NCI-H345 treated with DMSO at 0.1 percent for 48 hours (cell line): ENCODE data around the gene SRPK2.

Experiments
- DNase-seq: peaks from one replicate; lab custom pipeline; 2025; ENCODE audit not compliant: unreplicated experiment; lab: John Stamatoyannopoulos, UW

Gene SRPK2

GRCh38 chr7:105141068-105141467 lies 247.7 kb downstream of the SRPK2 start:
- DNase-seq = no peak

DNA sequence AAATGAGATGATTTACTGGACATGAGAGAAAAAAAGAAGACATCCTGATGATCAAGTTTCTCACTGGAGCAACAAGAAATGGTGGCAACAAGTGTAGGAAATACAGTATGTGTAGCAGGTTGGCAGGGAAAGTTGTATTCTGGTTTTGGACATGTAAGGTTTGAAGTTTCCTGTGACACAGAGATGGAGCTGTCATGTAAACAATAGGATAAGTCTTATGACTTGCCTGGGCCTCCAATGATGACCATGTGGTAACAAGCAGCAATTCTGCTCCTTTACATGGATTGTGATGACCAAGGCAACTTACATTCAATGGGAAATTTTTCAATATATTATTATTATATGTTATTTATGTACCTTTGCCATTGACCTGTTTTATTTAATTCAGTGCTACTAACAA lies 249.3 kb downstream of the SRPK2 start:
- no peak for DNase-seq

GRCh38 chr7:105137898-105138297 lies 250.8 kb downstream of the SRPK2 start:
- no peak for DNase-seq

- DNase-seq = no peak
Measured at GRCh38 chr7:105136221-105136620, 252.5 kb downstream of the SRPK2 start.

- no peak for DNase-seq
Measured at GRCh38 chr7:105133986-105134655, 254.6 kb downstream of the SRPK2 start.

DNA sequence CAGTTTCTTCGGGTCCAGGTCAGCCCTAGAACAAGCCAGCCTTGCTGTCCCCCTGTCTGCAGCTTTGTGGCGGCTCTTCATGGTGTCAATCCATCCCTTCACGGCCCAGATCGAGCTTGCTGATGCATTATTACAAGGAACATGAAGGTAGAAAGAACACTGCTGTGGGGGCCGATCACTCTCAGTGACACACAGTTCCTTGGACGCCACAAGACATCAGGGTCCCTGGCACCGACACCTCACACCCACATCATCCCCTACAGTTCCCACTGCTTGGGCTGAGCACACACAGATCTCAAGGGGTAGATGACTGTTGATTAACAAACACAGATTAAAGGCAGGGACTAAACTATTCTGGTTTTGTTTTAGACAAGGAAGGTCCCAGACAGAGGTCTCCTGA lies 255.4 kb downstream of the SRPK2 start:
- DNase-seq = no peak

DNA sequence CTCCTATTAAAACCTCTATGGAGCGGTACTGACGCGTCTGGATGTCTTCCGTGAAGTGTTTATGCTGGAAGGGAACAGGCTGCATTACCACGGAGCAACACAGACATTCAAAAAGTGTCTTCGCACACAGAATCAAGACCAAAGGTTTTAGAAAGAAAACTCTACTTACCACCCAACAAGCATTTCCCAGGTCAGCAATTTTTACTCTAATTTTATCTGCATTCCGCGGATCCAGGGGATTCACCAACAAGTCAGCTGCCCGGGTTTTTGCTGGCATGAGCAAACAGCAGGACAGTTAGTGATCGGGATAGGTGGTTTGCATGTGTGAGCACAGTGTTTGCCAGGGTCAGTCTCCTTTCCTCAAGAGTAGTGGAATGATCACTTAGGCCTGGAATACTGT lies 255.9 kb downstream of the SRPK2 start:
- no peak for DNase-seq

DNA sequence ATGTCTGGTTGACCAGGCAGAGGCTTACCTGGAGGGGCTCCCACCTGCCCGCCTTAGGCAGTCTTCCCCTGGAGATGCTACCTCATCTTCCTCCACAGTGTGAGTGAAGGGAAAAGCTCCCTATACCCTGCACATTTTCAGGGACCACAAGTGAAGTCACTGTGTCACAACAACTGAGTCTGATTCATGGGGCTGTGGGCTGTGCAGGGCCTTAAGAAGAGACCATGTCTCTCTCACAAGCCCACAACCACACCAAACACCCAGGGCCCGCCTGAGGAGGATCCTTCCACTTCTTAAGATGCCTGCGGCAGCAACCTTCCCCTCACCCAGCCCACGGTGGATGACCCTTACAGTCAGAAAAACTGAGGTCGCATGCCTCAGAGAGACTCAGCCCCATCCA lies 256.4 kb downstream of the SRPK2 start:
- no peak for DNase-seq

DNA sequence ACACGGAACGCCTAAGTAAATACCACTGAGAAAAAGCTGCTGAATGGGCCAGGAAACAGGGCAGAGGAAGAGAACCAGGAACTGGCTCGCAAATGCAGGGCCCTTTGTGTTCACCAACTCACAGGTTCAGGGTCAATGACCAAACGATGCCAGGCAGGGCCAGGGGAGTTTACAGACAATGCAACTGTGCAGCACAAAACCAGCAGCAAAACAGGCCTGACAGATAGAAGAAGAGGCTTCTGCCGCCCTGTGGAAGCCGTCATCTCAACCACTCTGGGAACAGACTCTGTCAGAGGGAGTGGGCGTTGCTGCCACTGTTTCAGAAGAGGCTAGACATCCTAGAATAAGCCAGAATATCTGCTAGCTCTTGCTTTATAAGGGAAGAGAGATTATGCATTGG lies 256.8 kb downstream of the SRPK2 start:
- DNase-seq = no peak

- no peak for DNase-seq
Measured at GRCh38 chr7:105131033-105131656, 257.6 kb downstream of the SRPK2 start.

- DNase-seq = no peak
Measured at GRCh38 chr7:105130580-105130979, 258.1 kb downstream of the SRPK2 start.

- DNase-seq = no peak
Measured at GRCh38 chr7:105130048-105130447, 258.7 kb downstream of the SRPK2 start.

DNA sequence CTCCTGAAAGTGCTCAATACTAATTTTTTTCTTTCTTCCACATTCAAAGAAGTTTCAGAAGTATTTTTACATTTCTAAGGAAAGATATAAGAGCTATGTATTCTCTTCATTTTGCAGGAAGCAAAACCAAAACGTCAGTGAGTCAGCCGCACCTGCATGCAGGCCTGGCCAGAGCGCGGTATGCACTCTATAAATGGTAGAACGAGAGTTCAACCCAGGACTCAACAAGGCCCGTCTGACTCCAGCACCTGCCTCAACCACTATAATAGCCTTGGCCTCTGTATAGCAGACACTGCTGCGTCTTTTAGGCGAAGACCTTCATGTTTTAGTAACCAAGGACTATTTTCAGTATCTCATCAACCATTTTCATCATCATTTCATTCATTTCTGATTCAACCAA lies 261.5 kb downstream of the SRPK2 start:
- no peak for DNase-seq

GRCh38 chr7:105126436-105126975 lies 262.2 kb downstream of the SRPK2 start:
- DNase-seq = no peak

- DNase-seq = no peak
Measured at GRCh38 chr7:105125745-105126144, 263.0 kb downstream of the SRPK2 start.

DNA sequence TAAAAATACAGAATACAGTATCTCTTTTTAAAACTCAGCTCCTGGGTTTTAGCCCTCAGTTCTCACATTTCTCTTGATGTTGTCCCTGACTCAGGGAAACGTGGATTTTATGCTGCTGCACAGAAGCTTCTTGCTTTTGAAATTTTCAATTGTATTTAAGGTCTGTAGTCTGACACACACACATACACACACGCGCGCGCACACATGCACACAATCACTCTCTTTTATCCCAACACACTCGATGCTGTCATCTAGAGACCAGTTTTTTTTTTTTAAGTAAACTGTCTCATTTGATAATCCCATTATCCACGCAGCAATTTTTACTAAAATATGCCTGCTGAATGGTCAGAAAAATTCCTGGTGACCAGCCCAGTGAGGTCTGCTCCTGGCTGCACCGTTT lies 266.1 kb downstream of the SRPK2 start:
- no peak for DNase-seq

DNA sequence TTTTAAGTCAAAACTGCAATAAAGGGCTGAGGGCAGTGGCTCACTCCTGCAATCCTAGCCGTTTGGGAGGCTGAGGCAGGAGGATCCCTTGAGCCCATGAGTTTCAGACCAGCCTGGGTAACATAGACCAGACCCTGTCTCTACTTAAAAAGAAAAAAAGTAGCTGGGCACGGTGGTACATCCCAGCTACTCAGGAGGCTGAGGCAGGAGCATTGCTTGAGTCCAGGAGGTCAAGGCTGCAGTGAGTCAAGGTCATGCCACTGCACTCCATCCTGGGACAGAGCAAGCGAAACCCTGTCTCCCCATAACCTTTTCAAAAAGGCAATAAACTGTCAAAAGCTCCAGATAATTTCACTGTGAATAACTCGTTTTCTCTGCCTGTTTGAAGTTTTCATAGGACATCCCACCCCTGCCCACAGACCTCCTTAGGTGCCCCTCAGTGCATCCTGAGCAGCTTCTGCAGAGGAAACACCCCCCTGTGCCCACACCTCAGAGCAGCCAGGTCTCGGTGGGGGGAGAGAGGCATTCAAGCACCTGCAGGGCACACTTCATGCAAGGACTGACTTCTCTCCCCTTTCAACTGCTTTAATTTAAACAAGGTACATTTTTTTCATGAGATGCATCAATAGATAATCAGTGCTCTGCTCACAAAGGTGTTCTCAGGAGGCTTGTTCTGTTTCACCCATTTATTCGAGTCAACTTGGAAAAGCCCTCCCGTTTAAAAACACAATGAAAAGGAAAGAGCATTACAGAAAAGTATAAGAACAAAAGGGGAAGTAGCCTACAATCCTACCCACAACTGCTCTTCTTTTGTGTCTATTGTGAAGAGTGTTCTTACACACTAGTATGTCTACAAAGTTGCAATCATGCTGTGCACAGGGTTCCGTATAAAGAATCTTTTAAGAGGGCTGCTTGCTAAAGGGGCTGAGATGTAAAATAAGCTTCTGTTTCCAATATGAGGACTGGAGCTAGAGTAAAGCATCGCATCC lies 269.8 kb downstream of the SRPK2 start:
- DNase-seq = no peak

GRCh38 chr7:105112440-105113418 lies 276.0 kb downstream of the SRPK2 start:
- DNase-seq = no peak

DNA sequence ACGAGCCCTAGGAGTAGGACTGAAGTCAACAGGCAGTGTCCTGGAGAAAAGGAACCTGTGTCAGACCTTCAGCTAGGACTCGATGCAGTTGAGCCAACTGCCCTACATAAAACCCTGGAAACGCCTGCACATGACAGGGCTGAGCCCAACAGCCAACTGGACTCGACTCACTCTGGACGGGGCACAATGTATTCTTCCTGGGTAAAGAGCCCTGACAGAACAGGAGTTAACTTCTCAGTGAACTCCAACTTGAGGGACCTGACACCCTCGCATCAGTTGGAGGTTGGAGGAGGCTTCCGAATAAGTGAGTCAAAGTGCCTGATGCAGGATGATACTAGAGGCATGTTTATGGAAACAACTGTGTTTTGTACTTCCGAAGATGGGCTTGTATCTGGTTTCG lies 281.3 kb downstream of the SRPK2 start:
- DNase-seq = no peak

DNA sequence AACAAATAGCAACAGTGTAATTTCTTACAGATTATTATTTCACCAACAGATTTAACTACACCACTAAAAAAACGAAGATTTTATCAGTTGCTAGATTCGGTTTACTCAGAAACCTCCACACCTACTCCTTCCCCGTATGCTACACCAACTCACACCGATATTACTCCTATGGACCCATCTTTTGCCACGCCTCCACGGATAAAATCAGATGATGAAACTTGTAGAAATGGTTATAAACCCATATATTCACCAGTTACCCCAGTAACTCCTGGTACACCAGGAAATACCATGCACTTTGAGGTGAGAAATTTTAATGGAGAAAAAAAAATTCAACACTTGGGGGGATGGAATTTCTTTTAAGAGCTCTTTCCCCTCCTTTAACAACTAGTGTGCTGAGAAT lies 282.2 kb downstream of the SRPK2 start:
- DNase-seq = no peak
